GM12878 (cell line): ENCODE data around the gene HOXC12. TPM values are rescaled to one million over a fixed set of nuclear protein-coding genes. Genes with fewer than 3 reads are reported as not detected.

Experiments
- ATAC-seq: fragments of 200-7000 bp; cut with Tn5 transposase; 3 replicates; pipeline ENCODE4 v1.9.1; 2020; ENCODE audit warnings: mild to moderate bottlenecking, moderate library complexity
- BruUV-seq: library from RNA; stranded (reverse); fragments of 400-500 nt; replicated peaks from 2 replicates; lab custom pipeline; 2021; lab: Mats Ljungman, UMichigan
- CTCF ChIA-PET: fragments of 300-600 bp; sonication (Branson Sonifier 250); formaldehyde crosslinking; extraction: SDS; loops from one replicate; lab custom pipeline; 2021; ENCODE audit warnings: inconsistent platforms; lab: Yijun Ruan, JAX
- POLR2A ChIA-PET: fragments of 350-600 bp; formaldehyde crosslinking; extraction: SDS; loops from one replicate; lab custom pipeline; 2021; ENCODE audit warnings: inconsistent platforms; lab: Charles Lee
- RAD21 ChIA-PET: fragments of 300-600 bp; sonication (Branson Sonifier 250); formaldehyde crosslinking; loops from one replicate; lab custom pipeline; 2023; ENCODE audit warnings: antibody characterized with exemption; ENCODE audit not compliant: unreplicated experiment; lab: Charles Lee
- SMC1A ChIA-PET: fragments of 300-600 bp; sonication (Branson Sonifier 250); formaldehyde crosslinking; loops from one replicate; lab custom pipeline; 2023; ENCODE audit not compliant: unreplicated experiment, uncharacterized antibody; lab: Charles Lee
- DNase-seq: peaks from one replicate; pipeline ENCODE4 v3.0.0-alpha.2; 2011; ENCODE audit warnings: low read depth, low spot score
- FAIRE-seq: peaks from 3 replicates; lab custom pipeline; 2011; peaks lifted over from hg19 to GRCh38; lab: Jason Lieb, UNC
- H2AFZ ChIP-seq: 2 replicates; pipeline ENCODE4 v1.6.0; 2011; ENCODE audit warnings: low read depth, low read length, control low read depth; ENCODE audit not compliant: control insufficient read depth
- H3K27ac ChIP-seq: 2 replicates; pipeline ENCODE4 v1.5.1; 2011; ENCODE audit warnings: control low read depth; ENCODE audit not compliant: control insufficient read depth, insufficient read depth
- H3K27me3 ChIP-seq, 2 experiments: replicated peaks in 1 of 2; 2 replicates each; pipeline versions ENCODE4 v1.6.0 to v1.6.1; 2011; ENCODE audit warnings: low read length in 1 of 2; ENCODE audit not compliant: control insufficient read depth in 2 of 2, insufficient read depth in 2 of 2
- H3K36me3 ChIP-seq, 2 experiments: 2 replicates each; pipeline ENCODE4 v1.5.1; 2011; ENCODE audit warnings: low read length in 1 of 2; ENCODE audit not compliant: control insufficient read depth in 2 of 2, insufficient read depth in 2 of 2
- H3K4me1 ChIP-seq: 2 replicates; pipeline ENCODE4 v1.6.1; 2011; ENCODE audit warnings: mild to moderate bottlenecking, low read length, moderate library complexity, mixed read lengths; ENCODE audit not compliant: control insufficient read depth, insufficient read depth
- H3K4me2 ChIP-seq: 2 replicates; pipeline ENCODE4 v1.6.0; 2011; ENCODE audit warnings: control low read depth; ENCODE audit not compliant: control insufficient read depth, insufficient read depth
- H3K4me3 ChIP-seq: fragments of 200-600 bp; sonication (generic); 2 replicates; pipeline ENCODE4 v1.5.1; 2016
- H3K79me2 ChIP-seq: 2 replicates; pipeline ENCODE4 v1.6.0; 2011; ENCODE audit warnings: low read length; ENCODE audit not compliant: control insufficient read depth, insufficient read depth
- H3K9ac ChIP-seq: 2 replicates; pipeline ENCODE4 v1.8.0; 2011; ENCODE audit warnings: low read length, control low read depth, mixed read lengths; ENCODE audit not compliant: control insufficient read depth, insufficient read depth
- H3K9me3 ChIP-seq: replicated peaks from 3 replicates; pipeline ENCODE4 v1.5.1; 2011; ENCODE audit warnings: mild to moderate bottlenecking, low read length; ENCODE audit not compliant: control insufficient read depth, insufficient read depth
- H4K20me1 ChIP-seq: 2 replicates; pipeline ENCODE4 v1.6.0; 2011; ENCODE audit not compliant: control insufficient read depth, insufficient read depth
- NKRF ChIP-seq: fragments of 450-650 bp; conservative IDR thresholded peaks from 2 replicates; pipeline ENCODE4 v1.6.1; 2017; ENCODE audit warnings: mild to moderate bottlenecking, moderate library complexity
- PKNOX1 ChIP-seq: fragments of 450-650 bp; IDR thresholded peaks from 2 replicates; pipeline ENCODE4 v1.6.1; 2016; ENCODE audit warnings: mild to moderate bottlenecking
- RAD21 ChIP-seq: IDR thresholded peaks from 2 replicates; pipeline ENCODE4 v1.6.1; 2011; ENCODE audit warnings: mild to moderate bottlenecking, low read depth, low read length, moderate library complexity; ENCODE audit not compliant: insufficient read depth
- SUZ12 ChIP-seq: fragments of 200-600 bp; sonication (generic); IDR thresholded peaks from one replicate; pipeline ENCODE4 v1.6.1; 2018; ENCODE audit warnings: antibody characterized with exemption, mild to moderate bottlenecking; ENCODE audit not compliant: unreplicated experiment
- WGBS: methylation state at CpG from one replicate; pipeline ENCODE4 v1.1.6; 2016; ENCODE audit warnings: low lambda C conversion rate; ENCODE audit not compliant: insufficient replicate concordance, insufficient coverage; ENCODE audit errors: missing lambda C conversion rate; 5-methylcytosine and 5-hydroxymethylcytosine counted together
- in situ Hi-C: fragments of 300-500 bp; cut with MboI; formaldehyde crosslinking; loops from 9 replicates; pipeline ENCODE4 v1.14.3; 2018; ENCODE audit warnings: mixed read lengths
- intact Hi-C: fragments of 100-400 bp; cut with micrococcal nuclease; formaldehyde crosslinking; loops from one replicate; pipeline ENCODE4 v1.14.2; 2022; ENCODE audit not compliant: unreplicated experiment
- polyA plus RNA-seq, 11 experiments: library from polyadenylated mRNA; depleted of rRNA in 4 of 11; unstranded in 6 of 11; stranded (reverse) in 5 of 11; fragments of >200 nt; fragmentation: Nextera tagmentation in 4 of 11; fragmentation: Illumina TruSeq in 1 of 11; extraction: Ambion mirVana in 4 of 11; extraction: Trizol in 1 of 11; gene quantifications; 1 replicate in 1 of 11; 2 replicates in 10 of 11; pipeline versions ENCODE4 v1.2.1 to v1.2.3, GENCODE V29; 2011 to 2016; ENCODE audit warnings: inconsistent platforms in 2 of 11, missing spikeins in 2 of 11, low read depth in 1 of 11
- total RNA-seq, 4 experiments: library from RNA; depleted of rRNA in 3 of 4; stranded (reverse); fragments of >200 nt in 3 of 4; fragmentation: Illumina TruSeq in 1 of 4; extraction: Trizol in 1 of 4; gene quantifications; 2 replicates each; pipeline versions ENCODE4 v1.2.1 to v1.2.3, GENCODE V29; 2013 to 2021

The HOXC12 gene
- total and polyA plus RNA-seq, 10 of the 15 experiments (the other 5 are each of a cell fraction or from before 2014, with no cell fraction given): not detected

GRCh38 chr12:53981634-53982565 is 27.2 kb downstream of the HOXC12 start:
- Histone ChIP-seq H3K9ac (no peak overlapping the region), H3K27me3 (peaks cover 29 to 50% of the 10 kb centered on the region in 2 experiments), H4K20me1 (no peaks in the 10 kb centered on the region), H2AFZ (no peak overlapping the region), H3K27ac (no peak overlapping the region), H3K4me2 (no peak overlapping the region), H3K4me3 (no peak overlapping the region), H3K4me1 (peaks cover 29% of the 10 kb centered on the region), H3K79me2 (no peaks in the 10 kb centered on the region), H3K36me3 (no peaks in the 10 kb centered on the region), H3K9me3 (no peaks in the 10 kb centered on the region; the same call in 2 of the 3 replicates)
- BruUV-seq: no TSS peak
- SMC1A ChIA-PET: interaction anchor here (1.0 kb wide), 1 partner anchor 9 kb away, joined by 3 read pairs; no protein-coding TSS in a partner anchor
- CTCF ChIA-PET: interaction anchor here (1.1 kb wide), 1 partner anchor 10 kb away, joined by 3 read pairs; no protein-coding TSS in a partner anchor
- TF ChIP-seq RAD21 (0 out of 2 replicates have a peak, but pooled peaks have one; percentile 14), NKRF (no peak), SUZ12 (peak; percentile 21), PKNOX1 (no peak)
- in situ Hi-C loops (no loop called here), intact Hi-C loops (loop anchor here (10.0 kb wide), 2 partner anchors 187 to 277 kb away; no protein-coding TSS in a partner anchor)
- WGBS: 45% methylated on average over 26 of the region's 30 CpGs
- DNase-seq: no peak
- RAD21 ChIA-PET: no interaction called here
- POLR2A ChIA-PET: no interaction called here
- no peak for FAIRE-seq
- no peak for ATAC-seq
